Astrocyte of the hippocampus (primary cell): Measurements from ENCODE around the gene THAP4.

ENCODE experiments used
- DNase-seq: peaks from one replicate; pipeline ENCODE4 v3.0.0; 2011; ENCODE audit warnings: low read depth, low spot score

THAP4 gene

DNA sequence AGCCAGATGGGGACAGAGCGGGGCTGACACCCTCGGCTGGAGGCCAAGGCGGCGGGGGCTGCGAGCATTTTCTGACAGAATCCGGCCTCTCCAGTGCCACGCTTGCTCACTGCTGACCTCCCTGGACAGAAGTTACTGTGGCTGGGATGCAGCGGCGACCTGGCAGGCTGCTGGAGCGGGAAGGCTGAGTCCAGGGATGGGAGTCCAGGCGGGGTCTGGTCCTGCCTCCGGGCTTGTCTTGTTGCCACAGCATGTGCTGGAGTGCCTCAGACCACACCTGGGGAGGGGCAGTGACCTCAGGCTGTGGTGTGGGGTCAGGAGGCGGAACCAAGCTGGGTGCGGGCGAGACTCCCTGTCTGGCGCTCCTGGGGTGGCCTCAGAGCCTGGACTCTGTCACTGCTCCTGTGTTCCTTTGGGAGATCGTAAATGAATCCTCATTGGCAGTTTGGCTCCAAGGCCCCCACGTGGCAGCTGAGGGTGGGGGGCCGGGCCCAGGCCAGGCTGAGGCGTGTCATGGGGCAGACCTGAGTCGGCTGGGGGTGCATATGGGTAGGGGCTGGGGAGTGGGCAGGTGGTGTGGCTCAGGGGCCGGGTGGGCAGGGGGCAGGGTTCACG is 72.9 kb downstream of the THAP4 start:
- no peak for DNase-seq

DNA sequence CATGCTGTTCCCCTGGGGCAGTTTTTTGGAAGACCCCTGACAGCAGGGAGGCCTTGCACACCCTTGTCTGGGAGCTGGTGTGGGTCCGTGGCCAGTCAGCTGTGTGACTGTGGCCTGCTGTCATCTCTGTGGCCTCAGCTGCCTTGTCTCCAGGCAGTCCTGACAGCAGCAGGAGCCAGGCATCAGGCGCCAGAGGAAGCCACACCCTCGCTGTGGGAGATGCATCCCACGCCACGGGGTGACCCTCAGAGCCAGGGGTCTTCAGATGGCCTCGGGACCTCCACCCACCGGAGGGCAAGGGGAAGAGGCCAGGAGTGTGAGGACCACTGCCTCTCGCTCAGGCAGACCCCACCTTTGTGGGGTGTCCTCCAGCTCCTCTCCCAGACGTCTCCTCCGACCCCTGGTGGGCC is 73.4 kb downstream of the THAP4 start:
- no peak for DNase-seq

DNA sequence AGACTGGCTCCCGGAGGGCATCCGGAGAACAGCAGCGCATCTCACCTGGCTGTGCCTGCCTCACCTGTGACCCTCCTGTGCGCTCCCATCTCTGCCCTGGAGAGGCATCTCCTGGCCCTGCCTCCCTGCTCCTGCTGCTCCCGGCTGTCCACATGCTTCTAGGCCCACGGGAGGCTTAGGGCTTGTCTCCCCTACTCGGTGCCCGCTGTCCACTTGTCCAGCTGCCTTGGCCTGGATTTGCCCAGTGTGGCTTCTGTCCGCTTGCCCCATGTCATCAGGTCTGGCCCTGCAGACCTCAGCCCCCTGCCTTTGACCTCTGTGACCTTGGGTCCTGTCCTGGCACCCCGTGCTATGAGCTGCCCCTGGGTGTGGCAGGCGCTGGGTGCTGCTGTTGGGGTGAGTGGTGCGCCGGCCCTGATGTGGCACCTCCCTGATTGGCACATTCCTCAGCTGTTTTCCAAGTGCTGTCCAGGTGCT is 73.9 kb downstream of the THAP4 start:
- DNase-seq, result no peak

DNA sequence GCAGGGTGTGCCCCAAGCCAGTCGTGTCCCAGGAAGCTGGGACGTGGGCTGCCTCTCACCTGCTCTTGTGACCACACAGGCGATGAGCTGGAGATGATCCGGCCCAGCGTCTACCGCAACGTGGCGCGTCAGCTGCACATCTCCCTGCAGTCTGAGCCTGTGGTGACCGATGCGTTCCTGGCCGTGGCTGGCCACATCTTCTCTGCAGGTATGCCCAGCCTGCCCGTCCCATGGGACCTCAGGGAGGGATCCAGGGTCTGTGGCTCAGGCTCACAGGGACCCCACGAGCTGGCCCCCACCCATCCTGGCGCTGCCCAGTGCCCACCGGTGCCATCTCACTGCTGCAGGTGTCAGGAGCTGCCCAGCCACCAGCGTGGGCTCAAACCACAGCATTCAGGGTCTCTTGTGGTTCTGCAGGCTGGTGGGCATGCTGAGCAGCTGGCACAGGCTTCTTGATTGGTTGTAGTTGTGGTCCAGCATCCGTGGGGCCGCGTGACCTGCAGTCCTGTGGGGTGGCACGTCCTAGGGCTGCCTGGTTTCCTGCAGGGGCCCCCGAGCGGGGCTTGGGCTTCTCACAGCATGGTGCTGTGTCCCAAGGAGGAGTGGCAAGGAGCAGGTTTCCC is 74.6 kb downstream of the THAP4 start:
- DNase-seq, result no peak

DNA sequence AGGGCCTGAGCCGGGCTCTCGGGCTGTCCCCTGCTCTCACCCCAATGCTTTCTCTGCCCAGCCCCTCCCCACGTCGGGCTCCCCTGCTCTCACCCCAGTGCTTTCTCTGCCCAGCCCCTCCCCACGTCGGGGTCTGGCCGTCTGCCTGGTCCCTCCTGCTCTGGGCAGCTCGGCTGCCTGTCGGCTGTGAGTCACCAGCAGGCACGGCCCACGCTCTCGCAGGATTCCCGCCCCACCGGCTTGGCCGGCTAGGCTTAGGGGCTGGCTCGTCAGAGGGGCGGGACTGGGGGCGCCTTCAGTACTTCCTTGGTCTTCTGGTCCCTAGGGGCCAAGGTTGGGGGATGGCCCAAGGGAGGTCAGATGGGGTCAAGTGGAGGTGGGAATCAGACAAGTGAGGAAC is 75.1 kb downstream of the THAP4 start:
- DNase-seq, result peak; percentile 93

DNA sequence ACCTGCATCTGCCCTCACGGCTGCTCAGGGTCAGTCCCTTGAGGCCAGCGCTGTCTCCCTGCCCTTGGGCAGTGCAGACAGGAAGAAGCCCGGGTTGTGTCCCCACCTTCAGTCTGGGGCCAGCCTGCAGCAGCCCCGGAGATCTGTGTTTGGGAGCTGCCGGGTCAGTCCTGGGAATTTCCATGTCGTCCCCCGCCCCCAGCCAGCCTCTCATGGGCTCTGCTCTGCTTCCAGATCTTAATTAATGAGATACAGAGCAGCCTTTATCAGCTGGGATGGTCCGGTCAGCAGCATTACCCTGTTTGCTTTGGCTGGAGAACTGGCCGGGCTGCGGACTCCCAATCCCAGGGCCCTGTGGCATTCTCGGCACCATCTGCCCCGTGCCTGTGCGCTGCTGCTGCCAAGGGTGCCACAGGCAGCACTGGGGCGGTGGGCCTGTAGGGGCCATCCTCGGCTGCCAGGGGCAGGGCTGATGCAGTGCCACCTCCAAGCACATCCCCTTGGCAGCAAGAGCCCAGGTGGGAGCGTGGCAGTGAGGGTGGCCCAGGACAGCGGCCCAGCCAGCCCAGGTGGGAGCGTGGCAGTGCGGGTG is 76.0 kb downstream of the THAP4 start:
- DNase-seq, result peak; percentile 68

DNA sequence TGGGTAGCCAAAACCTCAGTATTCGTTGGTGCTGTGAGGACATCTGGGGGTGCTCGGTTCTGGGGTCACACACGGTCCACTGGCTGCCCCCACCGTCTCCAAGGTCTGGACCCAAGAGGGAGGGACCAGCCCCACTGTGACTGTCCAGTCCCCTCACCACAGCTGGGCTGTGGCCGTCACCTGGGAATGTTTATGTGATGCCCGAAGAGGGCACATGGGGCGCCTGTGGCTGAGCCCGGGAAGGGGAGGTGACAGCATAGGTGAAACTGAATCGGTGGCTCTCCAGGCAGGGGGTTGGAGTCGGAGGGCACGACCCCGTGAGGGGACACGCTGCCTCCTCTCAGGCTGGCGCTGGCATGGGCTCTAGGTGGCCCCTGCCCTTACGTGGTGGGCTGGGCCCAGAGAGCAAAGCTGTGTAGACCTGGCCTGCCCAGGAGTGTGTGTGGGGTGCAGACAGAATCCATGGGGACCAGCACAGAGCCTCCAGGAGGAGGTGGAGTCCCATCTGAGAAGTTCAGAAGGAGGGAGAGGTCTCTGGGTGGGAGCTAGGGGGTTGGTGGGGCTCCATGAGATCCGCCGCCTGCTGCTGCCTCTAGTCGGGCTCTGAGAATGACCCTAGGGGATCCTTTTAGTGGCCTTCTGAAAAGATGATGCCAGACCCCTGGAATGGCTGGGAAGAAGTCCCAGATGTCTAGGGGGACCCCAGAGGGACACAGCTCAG is 76.6 kb downstream of the THAP4 start:
- peak; percentile 31 for DNase-seq

DNA sequence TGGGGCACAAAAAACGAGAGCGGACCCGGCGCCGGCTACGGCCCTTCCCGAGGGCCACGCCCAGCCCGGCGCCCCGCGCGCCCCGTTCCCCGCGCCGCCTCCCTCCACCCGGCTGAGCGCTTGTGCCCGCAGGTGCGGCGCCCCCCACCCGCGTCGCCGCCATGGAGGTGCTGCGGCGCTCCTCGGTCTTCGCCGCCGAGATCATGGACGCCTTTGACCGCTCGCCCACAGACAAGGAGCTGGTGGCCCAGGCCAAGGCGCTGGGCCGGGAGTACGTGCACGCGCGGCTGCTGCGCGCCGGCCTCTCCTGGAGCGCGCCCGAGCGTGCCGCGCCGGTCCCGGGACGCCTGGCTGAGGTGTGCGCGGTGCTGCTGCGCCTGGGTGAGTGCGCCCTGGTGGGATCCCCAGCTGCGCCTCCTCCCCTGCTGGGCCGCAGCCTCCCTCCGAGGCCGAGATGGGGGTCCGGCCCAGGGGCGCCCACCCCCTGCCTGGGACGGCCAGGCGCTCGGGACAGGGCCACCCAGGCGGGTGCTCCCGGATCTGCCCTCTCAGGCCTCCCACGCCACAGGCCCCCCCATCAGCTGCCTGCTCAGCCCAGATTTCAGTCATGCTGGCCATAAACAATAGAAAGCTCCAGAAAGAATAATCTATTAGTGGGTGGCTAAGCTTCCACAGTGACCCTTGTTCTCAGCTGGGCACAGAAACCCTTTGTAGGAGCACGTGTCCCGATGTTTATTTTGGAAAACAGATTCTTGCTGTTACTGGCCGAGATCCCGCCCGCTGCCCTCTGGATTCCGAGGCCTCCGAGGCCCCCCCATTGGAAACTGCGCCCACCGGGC is 77.4 kb downstream of the THAP4 start:
- DNase-seq, result peak; percentile 82

DNA sequence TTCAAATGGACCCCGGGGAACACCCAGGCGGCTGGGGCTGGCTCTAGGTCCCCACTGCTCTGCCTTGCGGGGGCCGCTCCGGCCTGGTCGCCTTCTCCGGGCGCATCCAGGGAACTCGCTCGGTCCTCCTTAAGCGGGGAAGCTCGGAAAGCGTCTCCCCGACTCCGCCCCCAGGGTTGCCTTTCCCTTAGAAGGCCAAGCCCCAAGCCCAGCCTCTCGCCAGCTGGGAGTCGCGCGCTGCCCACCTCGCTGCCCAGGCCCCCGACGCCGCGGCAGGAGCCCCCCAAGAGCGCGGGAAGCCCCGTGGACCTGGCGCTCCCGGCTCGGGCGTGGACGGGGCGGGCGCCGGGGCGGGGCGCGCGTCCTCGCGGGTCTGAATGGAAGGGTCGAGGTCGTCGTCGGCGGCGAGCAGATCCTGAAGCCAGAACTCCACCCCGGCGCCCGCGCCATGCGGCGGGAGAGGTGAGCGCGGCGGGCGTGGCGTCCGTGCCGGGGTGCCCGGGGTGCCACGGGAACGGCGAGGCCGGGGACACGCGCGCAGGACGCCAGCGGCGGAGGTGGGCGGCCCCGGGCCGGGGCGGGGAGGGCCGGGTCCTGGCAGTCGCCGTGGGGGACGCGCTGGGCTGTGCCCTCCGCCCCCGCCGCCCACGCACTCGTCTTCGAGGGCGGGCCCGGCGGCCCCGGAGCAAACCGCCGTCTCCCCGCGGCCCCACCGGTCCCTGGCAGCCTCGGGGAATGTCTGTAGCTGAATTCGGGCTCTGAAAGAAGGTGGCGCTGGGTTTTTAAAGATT is 78.2 kb downstream of the THAP4 start, which contains the start of gene BOK:
Gene BOK, plus strand, starts transcription at position 214 of the 791 bp plus-strand sequence. CDS start 739 bp downstream, outside the sequence.
- DNase-seq, result peak; percentile 90

DNA sequence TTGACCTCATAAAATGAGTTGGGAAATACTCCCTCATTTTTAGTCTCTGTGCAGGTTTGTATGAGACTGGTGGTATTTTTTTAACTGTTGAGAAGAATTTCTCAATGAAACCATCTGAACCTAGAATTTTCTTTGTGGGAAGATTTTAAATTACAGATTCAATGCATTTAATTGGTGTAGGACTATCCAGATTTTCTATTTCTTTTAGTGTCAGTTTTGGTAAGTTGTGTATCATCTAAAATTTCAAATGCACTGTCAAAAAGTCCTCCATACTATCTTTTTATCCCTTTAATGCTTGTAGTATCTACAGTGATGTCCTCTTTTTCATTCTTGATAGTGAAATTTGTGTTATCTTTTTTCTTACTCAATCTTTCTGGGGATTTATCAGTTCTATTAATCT is 80.2 kb downstream of the THAP4 start:
- no peak for DNase-seq

DNA sequence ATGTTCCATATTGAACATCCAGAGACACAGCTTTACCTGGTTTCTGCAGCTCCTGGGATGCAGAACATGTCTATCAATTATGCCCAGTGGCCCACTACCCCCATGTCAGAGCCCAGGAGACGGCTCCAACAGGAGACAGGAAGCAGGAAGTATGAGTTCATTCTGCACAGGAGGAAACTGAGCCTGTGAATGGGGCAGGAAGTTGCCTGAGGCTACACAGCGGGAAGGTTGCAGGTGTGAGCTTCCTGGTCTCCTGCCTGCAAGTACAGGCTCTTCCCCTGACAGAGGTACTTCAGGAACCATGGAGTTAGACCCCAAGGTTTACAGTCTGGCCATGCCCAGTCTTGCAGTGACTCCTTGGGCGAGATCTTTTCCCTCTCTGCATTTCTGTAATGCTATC is 81.2 kb downstream of the THAP4 start:
- no peak for DNase-seq

DNA sequence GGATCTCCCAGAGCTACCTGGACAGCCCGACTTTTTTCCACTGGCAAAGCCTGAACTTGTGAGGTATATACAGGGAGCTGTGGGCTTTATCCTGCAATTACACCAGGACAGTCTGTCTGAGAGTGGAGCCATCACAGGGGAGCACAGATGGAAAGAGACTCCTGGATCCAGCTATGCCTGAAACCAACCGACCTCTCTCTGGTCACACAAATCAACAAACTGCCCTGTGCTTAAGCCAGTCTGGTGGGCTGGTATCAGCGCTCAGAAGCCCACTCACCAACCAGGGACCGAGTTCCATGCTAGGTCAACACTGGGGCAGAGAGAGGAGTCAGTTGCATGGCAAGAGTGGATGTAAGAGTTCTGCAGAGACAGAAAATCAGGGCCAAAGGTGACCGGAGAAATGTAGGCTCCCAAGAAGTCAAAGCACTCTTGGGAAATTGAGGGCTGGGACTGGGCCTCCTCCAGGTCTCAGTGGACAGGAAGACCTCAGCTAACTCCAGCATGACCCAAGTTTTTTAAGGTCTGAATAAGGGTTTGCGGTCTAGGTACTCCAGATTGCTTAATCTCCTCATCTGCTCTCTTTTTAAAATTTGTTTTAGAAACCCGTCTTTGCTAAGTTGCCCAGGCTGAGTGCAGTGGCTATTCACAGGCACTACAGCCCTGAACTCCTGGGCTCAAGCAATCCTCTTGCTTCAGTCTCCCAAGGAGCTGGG is 82.2 kb downstream of the THAP4 start:
- DNase-seq, result no peak

DNA sequence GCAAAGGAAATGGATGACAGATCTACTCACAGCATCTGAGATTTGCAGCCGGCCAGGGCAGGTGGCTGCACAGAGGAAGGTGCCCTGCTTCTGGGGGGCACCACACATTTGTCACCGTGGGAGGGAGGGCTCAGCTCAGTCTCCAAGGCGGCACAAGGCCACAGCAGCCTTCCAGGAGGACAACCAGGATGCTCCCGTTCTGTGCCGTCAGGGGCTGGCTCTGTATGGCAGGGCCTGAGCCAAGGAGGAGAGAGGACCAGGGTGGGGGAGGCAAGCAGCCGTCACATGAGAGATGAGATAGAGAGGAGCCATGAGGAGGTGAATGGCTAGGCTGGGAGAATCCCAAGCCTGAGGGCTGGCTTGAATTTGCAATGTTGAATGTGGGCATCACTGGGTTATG is 83.0 kb downstream of the THAP4 start:
- no peak for DNase-seq

DNA sequence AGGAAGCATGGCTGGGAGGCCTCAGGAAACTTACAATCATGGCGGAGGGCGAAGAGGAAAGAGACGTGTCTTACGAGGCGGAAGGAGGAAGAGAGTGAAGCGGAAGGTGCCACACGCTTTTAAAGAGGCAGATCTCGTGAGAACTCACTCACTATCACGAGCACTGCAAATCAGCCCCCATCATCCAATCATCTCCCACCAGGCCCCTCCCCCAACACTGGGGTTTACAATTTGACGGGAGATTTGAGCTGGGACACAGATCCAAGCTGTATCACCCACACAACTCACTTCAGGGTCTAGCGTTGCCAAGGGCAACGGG is 83.5 kb downstream of the THAP4 start:
- no peak for DNase-seq

DNA sequence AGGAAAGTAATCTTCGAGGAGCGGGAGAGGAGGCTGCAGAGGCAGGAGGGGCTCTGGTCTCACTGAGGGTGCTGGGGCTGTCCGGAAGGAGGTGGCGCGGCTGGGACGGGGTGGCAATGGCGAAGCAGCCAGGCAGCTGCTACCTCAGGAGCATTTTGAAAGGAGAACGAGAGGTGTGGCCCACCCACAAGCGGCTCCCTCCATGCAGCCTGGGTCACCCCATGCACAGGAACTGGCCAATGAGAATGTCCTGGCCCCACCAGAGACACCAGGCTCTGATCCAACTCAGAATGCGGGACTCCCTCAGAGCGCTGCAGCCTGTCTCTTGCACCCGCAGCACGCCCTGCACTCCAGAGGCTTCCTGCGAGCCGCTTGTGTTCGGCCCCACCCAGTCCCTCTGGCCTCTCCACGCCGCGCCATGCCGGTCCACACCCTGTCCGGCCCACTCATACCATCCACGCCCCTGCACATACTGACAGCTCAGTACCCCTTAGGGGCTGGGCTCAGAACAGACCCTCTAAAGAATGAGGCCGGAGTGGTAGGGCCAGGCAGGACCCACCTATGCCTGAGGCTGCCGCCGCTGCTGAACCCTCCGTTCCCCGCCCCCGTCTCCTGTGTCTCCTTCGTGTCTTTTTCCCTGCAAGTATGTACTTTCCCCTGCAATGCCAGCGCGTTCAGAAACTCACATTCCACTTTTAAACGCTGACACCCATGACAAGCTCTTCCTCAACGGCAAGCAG is 84.8 kb downstream of the THAP4 start:
- DNase-seq, result no peak

DNA sequence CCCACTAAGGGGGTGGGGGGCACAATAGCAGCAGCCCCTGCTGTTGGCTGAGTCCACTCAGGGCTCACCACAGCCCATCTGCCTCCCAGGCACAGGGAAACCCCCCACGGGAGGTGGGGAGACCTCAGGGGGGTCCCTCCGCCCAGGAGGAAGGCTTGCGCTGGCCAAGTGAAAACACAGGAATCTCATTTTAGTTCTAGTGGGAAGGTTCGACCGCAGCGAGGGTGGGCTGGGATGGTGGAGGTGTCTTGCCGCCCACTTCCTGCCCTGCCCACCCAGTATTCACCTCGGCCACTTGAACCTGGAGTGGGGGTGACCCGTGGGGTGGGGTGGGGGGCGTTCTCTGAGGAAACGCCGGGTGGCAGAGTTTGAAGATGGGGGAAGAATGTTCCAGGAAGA is 85.4 kb downstream of the THAP4 start:
- no peak for DNase-seq

DNA sequence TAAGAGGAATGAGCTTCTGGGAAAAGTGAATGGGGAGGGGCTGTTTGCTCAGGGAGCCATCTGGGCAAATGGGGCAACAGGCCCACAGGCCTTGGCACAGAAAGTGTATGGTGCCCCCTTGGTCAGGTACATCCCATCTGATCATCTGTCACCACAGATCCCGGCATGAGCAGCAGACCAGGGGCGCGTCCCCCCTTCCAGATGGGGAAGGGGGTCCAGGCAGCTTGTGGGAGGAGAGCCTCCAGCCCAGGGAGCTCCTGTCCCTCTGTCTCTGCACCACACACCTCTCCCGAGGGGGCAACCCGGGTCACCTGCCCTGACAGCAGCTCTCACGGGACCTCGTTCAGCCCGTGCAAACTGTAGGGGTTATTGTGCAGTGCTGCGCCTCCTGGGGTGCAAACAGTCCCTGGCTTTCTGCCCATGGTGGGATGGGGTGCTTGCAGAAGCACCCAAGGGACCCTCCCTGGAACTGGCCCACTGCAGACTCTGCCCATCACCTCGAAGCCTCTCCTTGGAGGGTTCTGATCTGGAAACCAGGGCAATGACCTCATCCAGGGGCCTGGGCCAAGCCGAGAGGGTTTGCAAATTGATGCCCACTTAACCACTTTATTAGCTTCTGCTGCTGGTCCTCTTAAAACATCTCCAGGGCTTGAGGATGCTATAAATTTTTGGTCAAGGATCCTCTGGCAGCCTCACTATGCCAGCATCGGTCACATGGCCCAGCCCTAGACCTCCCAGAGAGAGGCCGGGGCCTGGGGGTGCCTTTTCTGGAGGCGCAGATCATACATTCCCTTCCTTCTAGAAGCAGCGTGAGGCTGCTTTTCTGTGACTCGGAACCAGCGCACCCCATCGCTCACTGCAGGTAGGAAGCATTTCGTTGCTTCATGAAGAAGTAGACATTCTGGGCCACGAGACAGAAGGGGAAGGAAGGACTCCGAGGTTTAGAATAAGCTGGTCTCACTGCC is 86.1 kb downstream of the THAP4 start:
- DNase-seq, result no peak

DNA sequence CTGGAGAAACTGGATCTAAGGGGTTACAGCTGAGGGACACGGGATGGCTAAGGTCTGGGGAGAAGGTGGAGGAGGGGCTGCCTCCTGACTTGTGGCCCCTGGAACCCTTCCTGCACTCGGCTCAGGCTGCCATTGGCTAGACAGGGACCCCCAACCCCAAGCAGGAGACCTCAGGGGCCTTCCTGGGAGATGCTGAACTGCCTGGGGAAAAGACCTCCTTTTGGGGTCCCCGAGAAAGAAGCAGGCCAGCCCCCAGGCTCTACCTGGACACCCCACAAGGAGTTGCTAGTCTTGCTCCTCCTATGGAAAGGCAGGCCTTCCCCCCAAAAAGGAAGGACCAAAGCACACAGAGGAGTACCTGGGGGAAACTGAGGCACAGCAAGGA is 88.5 kb downstream of the THAP4 start:
- DNase-seq, result no peak
